Osteoblast (primary cell): ENCODE results near the gene PHLDA2. TPM values are rescaled to one million over a fixed set of nuclear protein-coding genes. Genes with fewer than 3 reads are reported as not detected.

Experiments
- DNase-seq: peaks from one replicate; pipeline ENCODE4 v3.0.0; 2011; ENCODE audit warnings: low spot score, mixed read lengths; ENCODE audit not compliant: insufficient read length; ENCODE audit errors: missing footprints
- H2AFZ ChIP-seq: 2 replicates; pipeline ENCODE4 v1.6.0; 2011; ENCODE audit warnings: mild to moderate bottlenecking, low read length
- H3K27ac ChIP-seq: 2 replicates; pipeline ENCODE4 v1.5.1; 2011; ENCODE audit warnings: mild to moderate bottlenecking, low read depth, low read length, moderate library complexity
- H3K27me3 ChIP-seq: 2 replicates; pipeline ENCODE4 v1.6.0; 2012; ENCODE audit warnings: mild to moderate bottlenecking, control low read depth, inconsistent platforms, low read length, moderate library complexity; ENCODE audit not compliant: insufficient read depth
- H3K36me3 ChIP-seq: 2 replicates; pipeline ENCODE4 v1.5.1; 2011; ENCODE audit warnings: mild to moderate bottlenecking, low read length, control low read depth, moderate library complexity; ENCODE audit not compliant: insufficient read depth
- H3K4me1 ChIP-seq: 2 replicates; pipeline ENCODE4 v1.5.1; 2011; ENCODE audit warnings: mild to moderate bottlenecking, low read length, control low read depth, moderate library complexity; ENCODE audit not compliant: insufficient read depth
- H3K4me2 ChIP-seq: 2 replicates; pipeline ENCODE4 v1.6.0; 2011; ENCODE audit warnings: mild to moderate bottlenecking, low read length; ENCODE audit not compliant: insufficient read depth
- H3K4me3 ChIP-seq: fragments of 200-600 bp; sonication (generic); 3 replicates; pipeline ENCODE4 v1.5.1; 2012; ENCODE audit warnings: mild to moderate bottlenecking, low read length, inconsistent platforms; ENCODE audit not compliant: insufficient read depth
- H3K79me2 ChIP-seq: 2 replicates; pipeline ENCODE4 v1.6.0; 2012; ENCODE audit warnings: mild to moderate bottlenecking, low read length, control low read depth, inconsistent platforms; ENCODE audit not compliant: insufficient read depth
- H3K9me3 ChIP-seq: 2 replicates; pipeline ENCODE4 v1.5.1; 2011; ENCODE audit warnings: low read depth, low read length, control low read depth
- H4K20me1 ChIP-seq: 2 replicates; pipeline ENCODE4 v1.6.0; 2012; ENCODE audit warnings: mild to moderate bottlenecking, low read length, control low read depth; ENCODE audit not compliant: insufficient read depth
- total RNA-seq: library from RNA; depleted of rRNA; stranded (reverse); fragments of >200 nt; gene quantifications from 2 replicates; pipeline ENCODE4 v1.2.3, GENCODE V29; 2012
- TF ChIP-seq, protein P1 (sequence below): IDR thresholded peaks from 2 replicates; pipeline ENCODE4 v1.5.1; 2011; ENCODE audit warnings: mild to moderate bottlenecking, low read depth, low read length, moderate library complexity; ENCODE audit errors: extremely low read depth

The PHLDA2 gene
- total RNA-seq, 1 donor = 2.5 TPM

DNA sequence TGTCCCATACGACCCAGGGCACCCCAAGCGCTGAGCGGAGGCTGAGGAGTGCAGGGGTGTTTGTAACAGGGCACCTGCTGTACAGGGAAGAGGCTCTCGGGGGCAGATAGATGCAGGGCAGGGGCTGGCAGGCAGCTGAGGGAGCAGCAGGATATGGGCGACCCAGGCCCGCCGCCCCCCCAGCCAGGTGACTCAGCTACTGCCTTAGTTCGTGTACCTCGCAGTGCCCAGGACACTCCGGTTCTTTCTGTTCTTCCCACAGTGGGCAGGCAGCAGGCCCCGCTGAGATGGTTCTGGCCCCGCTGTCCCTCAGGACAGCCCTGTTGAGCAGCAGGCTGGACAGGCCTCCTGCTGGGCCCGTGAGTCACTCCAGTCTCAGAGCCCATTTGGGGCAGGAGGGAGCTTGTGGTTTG, 16.2 kb downstream of the PHLDA2 start:
- Histone ChIP-seq H3K27ac (peak overlapping the region; percentile 37), H3K36me3 (no peaks in the 10 kb centered on the region), H3K27me3 (no peaks in the 10 kb centered on the region), H2AFZ (peak overlapping the region; percentile 10), H4K20me1 (peaks cover 5% of the 10 kb centered on the region), H3K4me2 (peak overlapping the region; percentile 45), H3K4me3 (no peak overlapping the region), H3K9me3 (no peaks in the 10 kb centered on the region), H3K79me2 (no peaks in the 10 kb centered on the region), H3K4me1 (peaks cover 17% of the 10 kb centered on the region)
- peak; percentile 99 for DNase-seq
- TF ChIP-seq, protein P1, sequence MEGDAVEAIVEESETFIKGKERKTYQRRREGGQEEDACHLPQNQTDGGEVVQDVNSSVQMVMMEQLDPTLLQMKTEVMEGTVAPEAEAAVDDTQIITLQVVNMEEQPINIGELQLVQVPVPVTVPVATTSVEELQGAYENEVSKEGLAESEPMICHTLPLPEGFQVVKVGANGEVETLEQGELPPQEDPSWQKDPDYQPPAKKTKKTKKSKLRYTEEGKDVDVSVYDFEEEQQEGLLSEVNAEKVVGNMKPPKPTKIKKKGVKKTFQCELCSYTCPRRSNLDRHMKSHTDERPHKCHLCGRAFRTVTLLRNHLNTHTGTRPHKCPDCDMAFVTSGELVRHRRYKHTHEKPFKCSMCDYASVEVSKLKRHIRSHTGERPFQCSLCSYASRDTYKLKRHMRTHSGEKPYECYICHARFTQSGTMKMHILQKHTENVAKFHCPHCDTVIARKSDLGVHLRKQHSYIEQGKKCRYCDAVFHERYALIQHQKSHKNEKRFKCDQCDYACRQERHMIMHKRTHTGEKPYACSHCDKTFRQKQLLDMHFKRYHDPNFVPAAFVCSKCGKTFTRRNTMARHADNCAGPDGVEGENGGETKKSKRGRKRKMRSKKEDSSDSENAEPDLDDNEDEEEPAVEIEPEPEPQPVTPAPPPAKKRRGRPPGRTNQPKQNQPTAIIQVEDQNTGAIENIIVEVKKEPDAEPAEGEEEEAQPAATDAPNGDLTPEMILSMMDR = no peak

DNA sequence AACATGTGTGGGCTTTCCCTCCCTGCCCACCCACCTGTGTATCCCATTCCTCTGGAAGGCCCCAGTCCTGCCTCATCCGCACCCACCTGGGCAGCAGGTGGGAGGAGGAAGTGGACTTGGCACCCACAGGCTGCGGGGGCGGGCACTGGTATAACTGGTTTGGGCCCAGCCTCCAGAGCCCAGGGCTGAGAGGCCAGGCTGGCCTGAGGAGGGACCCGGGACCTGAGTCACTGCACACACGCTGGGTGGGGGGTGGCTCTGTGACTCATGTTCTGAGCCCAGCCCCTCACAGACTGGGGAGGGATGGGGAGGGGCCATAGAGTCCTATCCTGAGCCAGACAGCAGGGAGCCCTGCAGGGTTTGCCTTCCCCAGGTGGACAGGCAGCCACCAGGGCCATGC, 16.7 kb downstream of the PHLDA2 start:
- H3K4me2 ChIP-seq = peak overlapping the region; percentile 45
- peaks cover 5% of the 10 kb centered on the region for H4K20me1 ChIP-seq
- peaks cover 17% of the 10 kb centered on the region for H3K4me1 ChIP-seq
- no peak overlapping the region for H2AFZ ChIP-seq
- no peaks in the 10 kb centered on the region for H3K36me3 ChIP-seq
- H3K27ac ChIP-seq = peak overlapping the region; percentile 37
- H3K4me3 ChIP-seq = no peak overlapping the region
- peak; percentile 100 for DNase-seq
- no peaks in the 10 kb centered on the region for H3K9me3 ChIP-seq
- H3K27me3 ChIP-seq = no peaks in the 10 kb centered on the region
- TF ChIP-seq, protein P1 = no peak
- H3K79me2 ChIP-seq = no peaks in the 10 kb centered on the region

DNA sequence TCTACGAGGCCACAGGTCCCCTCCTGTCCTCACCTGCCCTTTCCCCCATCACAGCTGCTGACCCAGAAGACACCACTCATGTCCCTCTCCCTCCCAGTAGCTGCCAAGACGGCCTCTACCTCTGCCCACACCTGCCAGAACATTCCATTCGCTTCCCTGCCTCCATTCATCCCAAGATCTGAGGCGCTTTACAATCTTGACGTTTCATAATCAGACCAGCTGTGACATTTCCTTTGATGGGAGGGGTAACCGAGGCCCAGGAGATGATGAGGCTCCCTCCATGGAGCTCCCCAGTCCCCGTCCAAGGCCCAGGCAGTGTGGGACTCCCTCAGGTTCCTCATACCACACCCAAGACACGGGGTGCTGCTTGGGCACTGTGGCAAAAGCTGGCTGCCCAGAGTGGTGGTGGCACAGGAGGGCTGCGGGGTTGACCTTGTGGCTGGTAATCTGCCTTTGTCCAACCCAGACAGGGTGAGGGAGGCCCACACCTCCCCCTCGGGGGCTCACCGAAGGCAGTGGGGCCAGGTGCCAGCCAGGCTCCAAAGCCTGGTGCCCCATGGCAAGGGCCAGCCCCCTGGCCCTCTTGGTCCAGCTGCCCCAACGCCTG, 17.3 kb downstream of the PHLDA2 start:
- no peaks in the 10 kb centered on the region for H3K9me3 ChIP-seq
- no peaks in the 10 kb centered on the region for H3K27me3 ChIP-seq
- no peaks in the 10 kb centered on the region for H3K36me3 ChIP-seq
- H3K4me2 ChIP-seq = no peak overlapping the region
- H3K4me1 ChIP-seq = peaks cover 17% of the 10 kb centered on the region
- H2AFZ ChIP-seq = no peak overlapping the region
- H3K79me2 ChIP-seq = no peaks in the 10 kb centered on the region
- no peak overlapping the region for H3K4me3 ChIP-seq
- TF ChIP-seq, protein P1 = no peak
- DNase-seq = no peak
- peaks cover 5% of the 10 kb centered on the region for H4K20me1 ChIP-seq
- no peak overlapping the region for H3K27ac ChIP-seq

DNA sequence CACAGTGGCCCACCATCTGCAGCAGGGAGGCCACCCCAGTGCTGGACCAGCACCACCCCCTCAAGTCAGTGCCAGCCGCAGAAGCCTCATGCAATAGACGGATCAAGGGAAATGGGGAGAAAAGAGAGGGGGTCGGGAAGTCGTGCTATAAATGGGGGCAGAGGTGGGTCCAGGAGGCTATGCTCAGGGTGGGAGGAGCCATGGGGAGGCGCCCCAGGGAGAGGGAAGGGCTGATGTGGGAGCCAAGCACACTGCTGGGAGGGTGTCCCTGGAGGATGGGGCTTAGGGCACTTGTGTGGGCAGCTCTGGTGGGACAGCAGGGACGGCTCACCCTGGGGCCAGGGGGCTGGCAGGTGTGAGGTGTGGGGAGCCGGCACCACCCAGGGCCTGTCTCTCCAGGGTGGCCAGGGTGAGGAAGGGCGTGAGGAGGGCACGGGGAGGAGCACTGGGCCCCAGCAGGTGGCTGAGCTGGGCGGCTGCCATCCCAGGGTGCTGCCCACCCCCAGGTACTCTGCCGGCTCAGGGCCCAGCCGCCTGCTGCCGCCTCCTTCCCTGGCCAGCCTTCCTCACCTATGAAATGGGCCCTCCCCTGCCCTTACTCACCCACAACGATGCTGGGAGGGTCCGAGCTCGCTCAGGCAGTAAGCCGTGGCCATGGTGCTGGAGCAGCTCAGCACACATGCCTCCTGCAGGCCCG, 18.0 kb downstream of the PHLDA2 start:
- H3K4me3 ChIP-seq = no peak overlapping the region
- TF ChIP-seq, protein P1 = no peak
- H3K4me1 ChIP-seq = peaks cover 17% of the 10 kb centered on the region
- no peaks in the 10 kb centered on the region for H3K36me3 ChIP-seq
- H3K79me2 ChIP-seq = no peaks in the 10 kb centered on the region
- H3K9me3 ChIP-seq = no peaks in the 10 kb centered on the region
- no peak for DNase-seq
- no peaks in the 10 kb centered on the region for H3K27me3 ChIP-seq
- H4K20me1 ChIP-seq = peaks cover 5% of the 10 kb centered on the region
- no peak overlapping the region for H3K4me2 ChIP-seq
- H2AFZ ChIP-seq = no peak overlapping the region
- no peak overlapping the region for H3K27ac ChIP-seq
